ENCODE data around the gene PRR7.

- no peak for TF ChIP-seq CTCF (IDR thresholded peaks at IDR 0.05)
- TF ChIP-seq POLR2A (IDR thresholded peaks at IDR 0.05) = no peak
- TF ChIP-seq EP300 (IDR thresholded peaks at IDR 0.05) = no peak
Measured at GRCh38 chr5:177430140-177430951, 16.3 kb upstream of the PRR7 start.
